BJ (cell line): ENCODE results near the gene VRK2. TPM values are rescaled to one million over a fixed set of nuclear protein-coding genes. Genes with fewer than 3 reads are reported as not detected.
"Not testable (repeated sequence)": the region's sequence is repeated elsewhere in the genome, so short reads cannot be mapped to it uniquely, and the experiment has no call there.

ENCODE experiments used
- CTCF ChIA-PET: fragments of 350-600 bp; formaldehyde crosslinking; extraction: SDS; loops from one replicate; lab custom pipeline; 2021; ENCODE audit warnings: antibody characterized with exemption, inconsistent platforms; lab: Yijun Ruan, JAX
- POLR2A ChIA-PET: fragments of 300-600 bp; sonication (Branson Sonifier 250); formaldehyde crosslinking; extraction: SDS; loops from one replicate; lab custom pipeline; 2021; ENCODE audit warnings: antibody characterized with exemption; lab: Charles Lee
- DNase-seq: peaks from one replicate; pipeline ENCODE4 v3.0.0-alpha.2; 2011; ENCODE audit warnings: low read depth
- H3K27me3 ChIP-seq: 2 replicates; pipeline ENCODE4 v1.6.0; 2011; ENCODE audit warnings: low read length; ENCODE audit not compliant: control insufficient read depth, insufficient read depth
- H3K36me3 ChIP-seq: 2 replicates; pipeline ENCODE4 v1.5.1; 2011; ENCODE audit warnings: low read length; ENCODE audit not compliant: control insufficient read depth, insufficient read depth
- H3K4me3 ChIP-seq: 2 replicates; pipeline ENCODE4 v1.5.1; 2011; ENCODE audit warnings: low read depth, mild to moderate bottlenecking, control low read depth, low read length
- polyA plus RNA-seq: library from polyadenylated mRNA; depleted of rRNA; stranded (reverse); fragments of >200 nt; gene quantifications from 2 replicates; pipeline ENCODE4 v1.2.3, GENCODE V29; 2011
- TF ChIP-seq, protein P1 (sequence below): IDR thresholded peaks from 2 replicates; pipeline ENCODE4 v1.5.1; 2011; ENCODE audit warnings: low read depth, mild to moderate bottlenecking, control low read depth, inconsistent platforms, low read length, moderate library complexity; ENCODE audit not compliant: insufficient read depth

VRK2 gene
- polyA plus RNA-seq, 1 experiment = 11.9 TPM

DNA sequence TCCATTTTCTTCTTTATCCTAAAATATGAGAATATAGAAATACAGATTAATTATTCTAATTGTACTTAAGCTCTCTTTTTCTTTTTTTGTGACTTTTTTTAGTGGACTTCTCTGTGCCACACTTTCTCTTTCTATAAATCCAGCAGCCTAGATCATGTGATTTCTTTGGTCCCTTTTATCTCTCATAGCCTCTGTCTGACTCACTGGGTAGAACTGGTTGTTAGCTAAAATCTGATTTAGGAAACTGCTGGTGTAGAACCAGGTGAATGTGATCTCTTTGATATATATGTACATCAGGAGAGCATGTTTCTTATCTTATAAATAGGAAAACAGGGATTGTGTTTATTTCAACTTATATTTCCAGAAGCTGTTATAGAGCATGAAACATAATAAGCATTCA lies 54.9 kb downstream of the VRK2 start:
- Histone ChIP-seq H3K27me3 (no peaks in the 10 kb centered on the region), H3K4me3 (no peak overlapping the region), H3K36me3 (no peaks in the 10 kb centered on the region)
- TF ChIP-seq, protein P1, sequence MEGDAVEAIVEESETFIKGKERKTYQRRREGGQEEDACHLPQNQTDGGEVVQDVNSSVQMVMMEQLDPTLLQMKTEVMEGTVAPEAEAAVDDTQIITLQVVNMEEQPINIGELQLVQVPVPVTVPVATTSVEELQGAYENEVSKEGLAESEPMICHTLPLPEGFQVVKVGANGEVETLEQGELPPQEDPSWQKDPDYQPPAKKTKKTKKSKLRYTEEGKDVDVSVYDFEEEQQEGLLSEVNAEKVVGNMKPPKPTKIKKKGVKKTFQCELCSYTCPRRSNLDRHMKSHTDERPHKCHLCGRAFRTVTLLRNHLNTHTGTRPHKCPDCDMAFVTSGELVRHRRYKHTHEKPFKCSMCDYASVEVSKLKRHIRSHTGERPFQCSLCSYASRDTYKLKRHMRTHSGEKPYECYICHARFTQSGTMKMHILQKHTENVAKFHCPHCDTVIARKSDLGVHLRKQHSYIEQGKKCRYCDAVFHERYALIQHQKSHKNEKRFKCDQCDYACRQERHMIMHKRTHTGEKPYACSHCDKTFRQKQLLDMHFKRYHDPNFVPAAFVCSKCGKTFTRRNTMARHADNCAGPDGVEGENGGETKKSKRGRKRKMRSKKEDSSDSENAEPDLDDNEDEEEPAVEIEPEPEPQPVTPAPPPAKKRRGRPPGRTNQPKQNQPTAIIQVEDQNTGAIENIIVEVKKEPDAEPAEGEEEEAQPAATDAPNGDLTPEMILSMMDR = no peak
- ChIA-PET CTCF (no interaction called here), POLR2A (no interaction called here)
- no peak for DNase-seq

DNA sequence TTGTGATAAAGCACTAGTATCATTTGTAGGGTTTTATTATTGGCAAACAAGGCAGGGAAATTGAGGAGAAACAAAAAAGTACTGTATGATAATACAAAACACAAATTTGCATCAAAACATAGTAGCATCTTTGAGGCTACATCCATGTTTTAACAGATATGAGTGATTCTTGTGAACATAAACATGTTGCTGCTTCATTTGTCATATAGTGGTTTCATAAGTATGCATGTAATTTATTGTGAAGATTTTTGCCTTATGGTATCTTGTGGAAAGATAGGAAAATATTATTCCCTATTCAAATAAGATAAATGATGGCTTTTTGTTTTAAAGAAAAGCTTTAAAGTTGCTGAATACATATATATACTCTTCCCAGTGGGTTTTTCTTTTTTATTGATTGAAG lies 60.3 kb downstream of the VRK2 start:
- ChIA-PET CTCF (no interaction called here), POLR2A (no interaction called here)
- no peaks in the 10 kb centered on the region for H3K27me3 ChIP-seq
- TF ChIP-seq, protein P1 = no peak
- DNase-seq = no peak
- H3K36me3 ChIP-seq = no peaks in the 10 kb centered on the region
- H3K4me3 ChIP-seq = no peak overlapping the region

DNA sequence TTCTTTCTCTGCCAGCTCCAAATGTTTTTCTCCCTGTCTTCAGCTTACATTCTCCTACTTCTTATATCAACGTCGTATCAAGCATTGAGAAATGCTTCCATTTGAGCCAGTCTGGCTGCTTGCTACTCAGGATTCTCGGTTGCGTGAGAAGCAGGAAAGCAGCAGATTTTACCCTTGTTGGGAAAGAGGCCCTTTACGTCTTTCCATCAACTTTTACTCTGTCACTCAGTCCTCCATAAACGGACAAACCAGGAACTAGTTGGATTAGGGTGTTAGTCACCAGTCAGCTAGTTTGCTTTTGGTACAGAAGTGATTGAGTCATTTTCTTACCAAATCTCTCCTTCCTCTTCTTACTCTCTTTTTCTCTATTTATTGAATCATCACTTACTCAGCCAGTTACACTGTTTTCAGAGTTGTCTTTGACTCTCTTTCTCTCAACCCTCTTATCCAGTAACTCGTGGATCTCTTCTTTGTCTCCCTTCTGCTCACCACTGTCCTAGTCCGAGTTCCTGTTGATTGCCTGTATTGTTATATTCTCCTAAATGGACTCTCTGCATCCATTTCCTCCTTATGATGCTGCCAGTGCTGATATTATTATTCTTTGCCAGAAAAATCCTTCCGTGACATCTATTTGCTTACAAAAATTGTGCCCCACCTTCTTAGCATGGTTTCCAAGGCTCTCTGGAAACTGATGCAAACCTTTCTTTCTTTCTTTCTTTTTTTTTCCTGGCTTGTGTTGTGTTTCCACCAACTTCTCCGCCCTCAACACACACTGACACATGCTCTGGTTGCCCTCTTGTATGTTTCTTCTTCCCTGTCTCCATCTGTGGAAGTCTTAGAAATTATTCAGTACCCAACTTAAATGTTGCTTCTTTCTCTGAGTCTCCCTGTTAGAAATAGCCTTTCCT lies 61.5 kb downstream of the VRK2 start:
- ChIA-PET CTCF (no interaction called here), POLR2A (interaction anchor here (0.7 kb wide), 1 partner anchor 54 kb away, joined by 3 read pairs; no protein-coding TSS in a partner anchor)
- Histone ChIP-seq H3K36me3 (no peaks in the 10 kb centered on the region), H3K4me3 (peak overlapping the region; percentile 17), H3K27me3 (no peaks in the 10 kb centered on the region)
- DNase-seq = peak; percentile 76
- TF ChIP-seq, protein P1 = no peak

DNA sequence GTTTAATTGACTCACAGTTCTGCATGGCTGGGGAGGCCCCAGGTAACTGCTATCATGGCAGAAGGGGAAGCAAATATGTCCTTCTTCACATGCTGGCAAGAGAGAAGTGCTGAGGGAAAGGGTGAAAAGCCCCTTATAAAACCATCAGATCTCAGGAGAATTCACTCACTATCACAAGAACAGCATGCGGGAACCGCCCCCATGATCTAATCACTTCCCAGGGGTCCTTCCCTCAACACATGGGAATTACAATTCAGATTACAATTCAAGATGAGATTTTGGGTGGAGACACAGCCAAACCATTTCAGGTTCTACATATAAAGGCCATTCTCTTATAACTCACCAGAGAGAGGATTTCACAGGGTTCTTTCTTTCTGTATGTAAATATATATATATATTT lies 62.9 kb downstream of the VRK2 start:
- ChIA-PET POLR2A (no interaction called here), CTCF (no interaction called here)
- no peak overlapping the region for H3K4me3 ChIP-seq
- no peaks in the 10 kb centered on the region for H3K36me3 ChIP-seq
- TF ChIP-seq, protein P1 = no peak
- no peak for DNase-seq
- H3K27me3 ChIP-seq = no peaks in the 10 kb centered on the region

DNA sequence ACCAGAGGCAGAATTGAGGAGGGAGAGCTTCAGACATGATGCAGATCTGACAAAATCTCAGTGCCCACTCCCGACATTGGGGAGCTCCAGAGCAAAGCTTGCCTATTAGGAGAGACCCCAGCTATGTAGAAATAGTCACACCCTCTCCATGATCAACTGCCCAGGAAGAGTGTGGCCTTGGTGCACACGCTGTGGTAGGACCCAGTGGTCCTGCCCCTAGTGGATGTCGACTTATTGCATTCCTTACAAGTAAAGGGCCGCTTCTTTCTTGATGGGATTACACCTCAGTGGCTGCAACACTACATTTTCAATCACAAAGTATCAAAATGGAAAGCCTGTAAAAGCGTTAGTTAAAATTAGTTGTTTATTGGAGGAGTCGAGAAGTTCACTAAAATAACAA lies 64.2 kb downstream of the VRK2 start:
- H3K4me3 ChIP-seq = no peak overlapping the region
- ChIA-PET CTCF (no interaction called here), POLR2A (no interaction called here)
- no peak for DNase-seq
- H3K27me3 ChIP-seq = no peaks in the 10 kb centered on the region
- H3K36me3 ChIP-seq = no peaks in the 10 kb centered on the region
- TF ChIP-seq, protein P1 = no peak

DNA sequence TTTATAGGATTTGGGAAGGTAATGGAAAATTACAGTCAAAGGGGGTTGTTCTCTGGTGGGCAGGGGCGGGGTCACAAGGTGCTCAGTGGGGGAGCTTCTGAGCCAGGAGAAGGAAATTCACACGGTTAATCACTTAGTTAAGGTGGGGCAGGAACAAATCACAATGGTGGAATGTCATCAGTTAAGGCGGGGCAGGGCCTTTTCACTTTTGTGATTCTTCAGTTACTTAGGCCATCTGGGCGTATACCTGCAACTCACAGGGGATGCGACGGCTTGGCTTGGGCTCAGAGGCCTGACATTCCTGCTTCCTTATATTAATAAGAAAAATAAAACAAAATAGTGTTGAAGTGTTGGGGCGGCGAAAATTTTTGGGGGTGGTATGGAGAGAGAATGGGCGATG lies 67.0 kb downstream of the VRK2 start:
- DNase-seq, CTCF ChIA-PET, H3K4me3 ChIP-seq, H3K36me3 ChIP-seq, H3K27me3 ChIP-seq, POLR2A ChIA-PET: not testable (repeated sequence)
